Thoracic aorta (tissue), 2 donors: ENCODE measurements around the gene TTLL11. TPM values are rescaled to one million over a fixed set of nuclear protein-coding genes. Genes with fewer than 3 reads are reported as not detected.

Experiments
- ATAC-seq: fragments of 150-250 bp; one replicate; pipeline ENCODE4 v1.8.0; 2017; ENCODE audit warnings: low read depth; ENCODE audit not compliant: insufficient number of reproducible peaks, low FRiP score
- DNase-seq: peaks from one replicate; pipeline ENCODE4 v3.0.0-alpha.2; 2020; ENCODE audit warnings: low spot score
- H3K27ac ChIP-seq, 2 donors: fragments of 200-600 bp; sonication (generic); 1 replicate in 1 of 2; 2 replicates in 1 of 2; pipeline ENCODE4 v1.5.1; 2016; ENCODE audit warnings: mild to moderate bottlenecking in 2 of 2, moderate library complexity in 2 of 2
- H3K27me3 ChIP-seq: fragments of 200-600 bp; sonication (generic); replicated peaks from 2 replicates; pipeline ENCODE4 v1.6.0; 2016; ENCODE audit warnings: mild to moderate bottlenecking; ENCODE audit not compliant: insufficient read depth
- H3K36me3 ChIP-seq: fragments of 200-600 bp; sonication (generic); one replicate; pipeline ENCODE4 v1.5.1; 2016
- H3K4me1 ChIP-seq, 2 donors: fragments of 200-600 bp; sonication (generic); 1 replicate in 1 of 2; 2 replicates in 1 of 2; pipeline versions ENCODE4 v1.5.1 to v1.6.0; 2016; ENCODE audit warnings: low read depth in 2 of 2, mild to moderate bottlenecking in 1 of 2; ENCODE audit not compliant: control insufficient read depth in 1 of 2
- H3K4me3 ChIP-seq: fragments of 200-600 bp; sonication (generic); 2 replicates; pipeline ENCODE4 v1.5.1; 2016; ENCODE audit warnings: mild to moderate bottlenecking
- H3K9me3 ChIP-seq: fragments of 200-600 bp; sonication (generic); 2 replicates; pipeline ENCODE4 v1.5.1; 2016
- CTCF ChIP-seq: fragments of 200-600 bp; sonication (generic); IDR thresholded peaks from one replicate; pipeline ENCODE4 v1.5.1; 2019; ENCODE audit warnings: antibody characterized with exemption
- total RNA-seq, 2 donors: library from RNA; depleted of rRNA; stranded (reverse); fragments of >200 nt; gene quantifications; one replicate each; pipeline versions ENCODE4 v1.1.0 to v1.2.3, GENCODE V29; 2016

The TTLL11 gene
- total RNA-seq, 2 donors from 2014 or later = 25.7 to 31.2 TPM

GRCh38 chr9:121839726-121840500 lies 253.2 kb downstream of the TTLL11 start:
- Histone ChIP-seq H3K27me3 (no peaks in the 10 kb centered on the region), H3K4me3 (no peak overlapping the region), H3K4me1 (peaks cover 12 to 27% of the 10 kb centered on the region in 2 donors), H3K9me3 (no peaks in the 10 kb centered on the region), H3K27ac (no peak overlapping the region), H3K36me3 (no peaks in the 10 kb centered on the region)
- no peak for TF ChIP-seq CTCF
- DNase-seq = no peak
- no peak for ATAC-seq

DNA sequence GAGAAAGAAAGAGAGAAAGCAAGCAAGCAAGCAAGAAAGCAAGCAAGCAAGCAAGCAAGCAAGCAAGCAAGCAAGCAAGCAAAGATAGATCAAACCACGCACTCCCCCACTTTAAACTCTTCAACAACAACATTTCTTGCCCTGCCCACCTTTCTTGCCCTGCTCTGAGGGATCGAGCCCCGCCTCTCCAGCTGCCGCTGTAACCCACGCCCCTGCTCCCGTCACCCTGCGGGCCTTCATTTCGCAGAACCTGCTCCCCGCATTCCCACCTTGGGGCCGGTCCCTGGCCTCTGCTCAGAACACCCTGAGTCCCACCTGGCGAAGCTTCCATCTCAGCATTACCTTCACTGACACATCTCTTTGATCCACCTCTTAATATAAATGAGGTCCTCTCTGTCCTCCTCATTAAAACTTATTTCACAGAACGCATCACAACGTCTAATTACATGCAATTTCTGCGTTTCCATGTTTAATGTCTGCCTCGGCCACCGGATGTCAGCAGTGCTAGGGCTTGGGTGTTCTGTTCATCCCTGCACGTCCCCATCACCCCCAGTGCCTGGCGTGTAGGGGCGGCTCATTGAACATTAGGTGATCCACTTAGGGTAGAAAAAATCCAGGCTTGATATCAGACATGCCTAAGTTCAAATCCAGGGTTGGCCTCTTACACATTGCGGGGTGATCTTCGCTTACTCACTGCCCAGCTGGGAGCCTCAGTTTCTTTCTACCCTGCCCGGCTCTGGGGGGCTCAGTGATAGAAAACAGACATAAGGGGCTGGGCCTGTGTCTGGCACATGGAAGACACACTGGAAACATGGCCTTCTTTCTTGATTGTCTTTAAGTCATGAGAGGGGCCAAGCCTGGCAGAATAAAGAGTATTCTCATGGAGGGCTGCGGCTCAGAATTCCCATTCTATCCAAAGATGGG lies 254.1 kb downstream of the TTLL11 start:
- no peaks in the 10 kb centered on the region for H3K9me3 ChIP-seq
- no peak for ATAC-seq
- DNase-seq = no peak
- H3K4me3 ChIP-seq = no peak overlapping the region
- H3K36me3 ChIP-seq = no peaks in the 10 kb centered on the region
- TF ChIP-seq CTCF = no peak
- peaks cover 9 to 22% of the 10 kb centered on the region in 2 donors for H3K4me1 ChIP-seq
- no peak overlapping the region for H3K27ac ChIP-seq
- no peaks in the 10 kb centered on the region for H3K27me3 ChIP-seq

DNA sequence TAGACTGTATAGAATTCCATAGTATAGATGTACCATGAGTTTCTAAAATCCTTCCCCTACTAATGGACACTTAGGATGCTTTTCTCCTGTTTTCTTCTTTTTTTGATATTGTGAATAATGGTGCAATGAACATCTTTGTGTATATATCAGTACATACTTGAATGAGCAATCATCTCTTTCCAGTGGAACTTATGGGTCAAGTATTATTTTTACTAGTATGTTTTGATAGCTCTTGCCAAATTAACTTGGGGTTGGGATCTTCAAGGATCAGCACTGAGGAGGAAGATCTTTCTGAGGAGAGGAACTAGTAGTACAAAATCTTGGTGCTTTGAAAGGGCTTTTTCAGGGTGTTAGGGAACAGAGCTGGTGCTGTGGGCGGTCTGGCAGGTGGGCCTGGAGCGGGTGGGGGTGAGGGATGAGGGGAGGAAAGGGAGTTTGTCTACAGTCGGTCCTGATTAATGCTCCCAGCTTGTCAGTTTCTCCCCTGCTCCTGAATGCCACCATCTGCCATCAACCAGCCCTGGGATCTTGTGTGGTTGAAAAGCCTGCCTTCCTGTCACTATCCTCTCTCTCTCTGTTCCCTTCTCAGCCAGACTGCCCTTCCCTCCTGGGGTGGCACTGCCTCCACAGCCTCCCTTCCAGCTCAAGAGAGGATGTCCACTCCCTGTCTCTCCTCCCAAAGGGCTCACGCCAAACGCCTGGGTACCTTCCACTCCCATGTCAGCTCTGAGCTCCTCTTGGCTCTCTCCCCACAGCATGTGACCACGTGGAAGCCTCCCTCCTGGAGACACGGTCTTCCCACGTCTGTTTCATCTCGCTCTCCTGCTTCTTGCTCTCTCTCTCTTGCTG lies 255.8 kb downstream of the TTLL11 start:
- no peak for TF ChIP-seq CTCF
- no peak for ATAC-seq
- Histone ChIP-seq H3K4me1 (peaks cover 0 to 7% of the 10 kb centered on the region in 2 donors), H3K4me3 (no peak overlapping the region), H3K27ac (no peak overlapping the region), H3K9me3 (no peaks in the 10 kb centered on the region), H3K36me3 (no peaks in the 10 kb centered on the region), H3K27me3 (no peaks in the 10 kb centered on the region)
- no peak for DNase-seq

- H3K27ac ChIP-seq = no peak overlapping the region
- TF ChIP-seq CTCF = no peak
- ATAC-seq (no peak), DNase-seq (no peak)
- H3K9me3 ChIP-seq = no peaks in the 10 kb centered on the region
- H3K4me3 ChIP-seq = no peak overlapping the region
- H3K27me3 ChIP-seq = no peaks in the 10 kb centered on the region
- no peaks in the 10 kb centered on the region for H3K36me3 ChIP-seq
- peaks cover 0 to 5% of the 10 kb centered on the region in 2 donors for H3K4me1 ChIP-seq
These were observed 256.7 kb downstream of the TTLL11 start for GRCh38 chr9:121836366-121836885.
